Calu3 (cell line): Measurements from ENCODE around the gene ZC3H12C. TPM values are rescaled to one million over a fixed set of nuclear protein-coding genes. Genes with fewer than 3 reads are reported as not detected.

Experiments
- BruUV-seq: library from RNA; stranded (reverse); fragments of 400-500 nt; replicated peaks from 2 replicates; lab custom pipeline; 2021; lab: Mats Ljungman, UMichigan
- CTCF ChIA-PET: fragments of 300-600 bp; sonication (Branson Sonifier 250); formaldehyde crosslinking; loops from one replicate; lab custom pipeline; 2022; ENCODE audit warnings: antibody characterized with exemption; lab: Charles Lee
- DNase-seq: peaks from one replicate; pipeline ENCODE4 v3.0.0; 2022
- H3K27ac Mint-ChIP-seq: one replicate; pipeline ENCODE4 v1.8.0; 2022; ENCODE audit warnings: mixed read lengths; ENCODE audit not compliant: unreplicated experiment
- H3K27me3 Mint-ChIP-seq: one replicate; pipeline ENCODE4 v1.8.0; 2022; ENCODE audit warnings: mixed read lengths; ENCODE audit not compliant: unreplicated experiment
- H3K36me3 Mint-ChIP-seq: one replicate; pipeline ENCODE4 v1.8.0; 2022; ENCODE audit warnings: mild to moderate bottlenecking, moderate library complexity, mixed read lengths; ENCODE audit not compliant: insufficient read depth, unreplicated experiment
- H3K4me1 Mint-ChIP-seq: one replicate; pipeline ENCODE4 v1.8.0; 2022; ENCODE audit warnings: mild to moderate bottlenecking, low read depth, mixed read lengths; ENCODE audit not compliant: unreplicated experiment
- H3K4me3 Mint-ChIP-seq: one replicate; pipeline ENCODE4 v1.8.0; 2022; ENCODE audit warnings: mild to moderate bottlenecking, low read depth, moderate library complexity, mixed read lengths; ENCODE audit not compliant: unreplicated experiment
- H3K9me3 Mint-ChIP-seq: one replicate; pipeline ENCODE4 v1.8.0; 2022; ENCODE audit warnings: low read depth, mixed read lengths; ENCODE audit not compliant: unreplicated experiment
- CTCF ChIP-seq: fragments of 200-600 bp; IDR thresholded peaks from one replicate; pipeline ENCODE4 v1.8.0; 2022; ENCODE audit warnings: antibody characterized with exemption; ENCODE audit not compliant: unreplicated experiment
- intact Hi-C: fragments of 100-400 bp; cut with micrococcal nuclease; formaldehyde crosslinking; loops from one replicate; pipeline ENCODE4 v1.10.0; 2022; ENCODE audit not compliant: unreplicated experiment
- total RNA-seq: library from RNA; stranded (reverse); gene quantifications from 2 replicates; pipeline ENCODE4 v1.2.3, GENCODE V29; 2022

ZC3H12C gene
- total RNA-seq, 1 experiment from 2014 or later: 14.1 TPM

- no peaks in the 10 kb centered on the region for H3K27me3 Mint-ChIP-seq
- no peak for TF ChIP-seq CTCF
- CTCF ChIA-PET: no interaction called here
- intact Hi-C loops: no loop called here
- H3K27ac Mint-ChIP-seq: no peak overlapping the region
- peaks cover 23% of the 10 kb centered on the region for H3K4me1 Mint-ChIP-seq
- H3K4me3 Mint-ChIP-seq: no peak overlapping the region
- no peak for DNase-seq
- peaks cover 13% of the 10 kb centered on the region for H3K36me3 Mint-ChIP-seq
- BruUV-seq: no TSS peak
- H3K9me3 Mint-ChIP-seq: no peaks in the 10 kb centered on the region
These were observed 60.3 kb downstream of the ZC3H12C start for GRCh38 chr11:110153474-110153873.

- Mint-ChIP-seq H3K27me3 (no peaks in the 10 kb centered on the region), H3K9me3 (no peaks in the 10 kb centered on the region), H3K4me3 (no peak overlapping the region), H3K27ac (no peak overlapping the region), H3K36me3 (peaks cover 9% of the 10 kb centered on the region), H3K4me1 (peaks cover 17% of the 10 kb centered on the region)
- TF ChIP-seq CTCF: no peak
- DNase-seq: no peak
- intact Hi-C loops: no loop called here
- CTCF ChIA-PET: no interaction called here
- no TSS peak for BruUV-seq
These were observed 63.3 kb downstream of the ZC3H12C start for GRCh38 chr11:110156503-110156902.

DNA sequence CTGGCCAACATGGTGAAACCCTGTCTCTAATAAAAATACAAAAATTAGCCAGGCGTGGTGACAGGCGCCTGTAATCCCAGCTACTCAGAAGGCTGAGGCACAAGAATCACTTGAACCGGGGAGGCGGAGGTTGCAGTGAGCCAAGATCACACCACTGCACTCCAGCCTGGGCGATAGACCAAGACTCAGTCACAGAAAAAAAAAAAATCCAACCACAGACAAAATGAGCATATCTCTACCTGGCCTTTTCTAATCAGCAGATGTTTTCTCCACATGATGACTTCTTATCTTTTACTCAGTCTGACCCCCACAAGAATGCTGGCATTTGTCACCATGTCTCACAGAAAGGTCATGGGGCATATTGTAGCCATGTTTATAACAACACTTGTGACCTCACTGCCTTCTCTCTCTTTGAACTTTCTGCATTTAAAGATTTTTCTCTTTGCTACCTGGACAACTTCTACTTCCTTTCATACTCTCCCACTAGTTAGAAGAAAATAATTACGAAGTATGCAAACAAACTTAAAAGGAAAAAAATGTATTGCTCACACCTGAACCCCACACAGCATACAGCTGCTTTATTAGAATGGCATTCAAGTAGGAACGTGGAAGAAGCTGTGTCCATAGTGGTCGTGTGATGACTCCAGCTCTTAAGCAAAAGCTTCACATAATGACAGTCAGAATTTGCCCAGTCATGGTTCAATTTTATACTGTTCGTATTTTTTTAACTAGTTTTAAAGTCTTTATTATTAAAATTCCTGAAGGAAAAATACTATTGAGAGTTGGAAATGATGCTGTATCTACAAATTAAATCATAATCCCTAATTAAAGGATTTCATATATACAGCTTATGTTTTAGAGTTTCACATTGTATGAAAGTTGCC is 65.4 kb downstream of the ZC3H12C start:
- peaks cover 9% of the 10 kb centered on the region for H3K36me3 Mint-ChIP-seq
- H3K4me1 Mint-ChIP-seq: peaks cover 17% of the 10 kb centered on the region
- no peak for TF ChIP-seq CTCF
- no TSS peak for BruUV-seq
- CTCF ChIA-PET: no interaction called here
- intact Hi-C loops: no loop called here
- H3K4me3 Mint-ChIP-seq: no peak overlapping the region
- no peaks in the 10 kb centered on the region for H3K9me3 Mint-ChIP-seq
- H3K27me3 Mint-ChIP-seq: no peaks in the 10 kb centered on the region
- DNase-seq: no peak
- no peak overlapping the region for H3K27ac Mint-ChIP-seq

DNA sequence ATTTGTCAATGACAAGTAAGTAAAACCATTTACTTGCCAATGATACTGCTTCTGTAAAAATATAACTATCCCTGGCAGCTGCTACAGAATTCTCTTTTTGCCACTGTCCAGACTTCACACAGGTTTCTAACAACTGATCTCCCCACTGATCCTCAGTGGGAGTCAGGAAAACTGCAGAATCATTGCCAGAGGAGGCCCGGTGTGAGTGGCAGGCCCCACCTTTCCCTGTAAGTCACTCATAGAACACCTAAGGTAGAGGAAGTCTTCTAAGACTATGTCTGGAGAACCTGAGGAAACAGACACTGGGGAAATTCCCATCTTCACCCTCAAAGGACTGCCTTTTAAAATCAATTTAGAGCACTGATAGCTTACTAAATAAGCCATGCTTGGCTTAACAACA is 66.3 kb downstream of the ZC3H12C start:
- peaks cover 5% of the 10 kb centered on the region for H3K36me3 Mint-ChIP-seq
- BruUV-seq: no TSS peak
- peaks cover 17% of the 10 kb centered on the region for H3K4me1 Mint-ChIP-seq
- intact Hi-C loops: no loop called here
- CTCF ChIA-PET: no interaction called here
- DNase-seq: no peak
- no peaks in the 10 kb centered on the region for H3K9me3 Mint-ChIP-seq
- no peak overlapping the region for H3K4me3 Mint-ChIP-seq
- TF ChIP-seq CTCF: no peak
- H3K27ac Mint-ChIP-seq: no peak overlapping the region
- no peaks in the 10 kb centered on the region for H3K27me3 Mint-ChIP-seq
